Adrenal gland (tissue), 5 donors: Measurements from ENCODE around the gene ADORA2A.

Experiments used
- CTCF ChIP-seq, 6 experiments: fragments of 450-650 bp in 4 of 6; fragments of 200-600 bp in 2 of 6; sonication (generic) in 1 of 6; IDR thresholded peaks; 1 replicate in 5 of 6; 2 replicates in 1 of 6; pipeline versions ENCODE4 v1.5.1 to v1.8.0; 2016 to 2021; ENCODE audit warnings: antibody characterized with exemption in 6 of 6, mild to moderate bottlenecking in 2 of 6, moderate library complexity in 1 of 6
- POLR2A ChIP-seq, 2 donors: fragments of 450-650 bp; IDR thresholded peaks; one replicate each; pipeline ENCODE4 v1.6.1; 2017; ENCODE audit warnings: antibody characterized with exemption in 2 of 2, mild to moderate bottlenecking in 2 of 2, moderate library complexity in 1 of 2
- donor health status: DM: no; HTN: no; CAD: no.

- TF ChIP-seq CTCF (IDR thresholded peaks at IDR 0.05) (no peak), POLR2A (IDR thresholded peaks at IDR 0.05) (no peak)
These were observed 12.9 kb downstream of the ADORA2A start for GRCh38 chr22:24440270-24440717.
